ENCODE results near the gene CDC34. TPM values are rescaled to one million over a fixed set of nuclear protein-coding genes. Genes with fewer than 3 reads are reported as not detected.

The CDC34 gene
- total and polyA plus RNA-seq, 9 of the 15 experiments (the other 6 are each of a cell fraction or from before 2014, with no cell fraction given): 0.80 to 203 (median 65.5) TPM

GRCh38 chr19:512547-513365 lies 18.8 kb upstream of the CDC34 start:
- Histone ChIP-seq H3K9me3 (replicated peaks; ENCODE audit: control insufficient read depth, insufficient read depth, low read depth, low read length) (peaks cover 4% of the 10 kb centered on the region; the same call in 1 of the 2 replicates), H3K4me2 (ENCODE audit: insufficient read depth, low read length) (no peak overlapping the region), H3K4me1 (replicated peaks in 1 of 2; ENCODE audit: control insufficient read depth in 2 of 2, insufficient read depth in 2 of 2, low read length in 2 of 2) (peaks cover 21 to 79% of the 10 kb centered on the region in 2 experiments; a peak in 4 of 5 replicates), H3K9me1 (ENCODE audit: control insufficient read depth, insufficient read depth, low read length) (peaks cover 4% of the 10 kb centered on the region), H3K4me3 (no peak overlapping the region), H3K27ac (ENCODE audit: extremely low read depth, low read depth, low read length) (peak overlapping the region; percentile 64), H3K79me2 (ENCODE audit: control insufficient read depth, insufficient read depth, low read length) (peaks cover 16% of the 10 kb centered on the region; the same call in 2 of the 3 replicates), H2AFZ (ENCODE audit: low read depth, low read length) (peak overlapping the region; percentile 53; the same call in 1 of the 2 replicates), H3K36me3 (ENCODE audit: control insufficient read depth, insufficient read depth, low read length) (peaks cover 24% of the 10 kb centered on the region; the same call in 2 of the 3 replicates), H3K27me3 (ENCODE audit: control insufficient read depth in 2 of 2, insufficient read depth in 2 of 2, low read length in 2 of 2) (no peaks in the 10 kb centered on the region; a peak in 1 of 5 replicates), H4K20me1 (replicated peaks; ENCODE audit: control insufficient read depth, insufficient read depth, low read length) (no peaks in the 10 kb centered on the region), H3K9ac (ENCODE audit: insufficient read depth in 1 of 2, low read depth in 2 of 2, low read length in 2 of 2) (peak overlapping the region in 1 of 2 experiments; percentile 70; a peak in 2 of 4 replicates)
- in situ Hi-C loops (cut with MboI): no loop called here
- DNase-seq (ENCODE audit: extremely low read depth in 1 of 4, low spot score in 3 of 4) (peak in 3 of 4 experiments; percentile 42 to 75 (median 64)), ATAC-seq (peak; percentile 31), FAIRE-seq (no peak)
- no TSS peak for BruUV-seq (replicated peaks)
- ChIA-PET CTCF (ENCODE audit: low intra/inter-chr PET ratio) (no interaction called here), POLR2A (interaction anchor here (0.7 to 0.9 kb wide), 3 partner anchors 43 to 1095 kb away, joined by 4 read pairs; no protein-coding TSS in a partner anchor)
- WGBS (ENCODE audit: insufficient coverage, low coverage, missing lambda C conversion rate): 55% methylated on average over 35 of the region's 62 CpGs
- intact Hi-C loops (cut with micrococcal nuclease): no loop called here
- TF ChIP-seq L3MBTL2 (IDR thresholded peaks at IDR 0.05): peak; percentile 26; the same call in 1 of the 2 replicates
- TF ChIP-seq CREB1 (IDR thresholded peaks at IDR 0.05): no peak
- TF ChIP-seq CREB1 (CRISPR knock-in tag; IDR thresholded peaks at IDR 0.05): no peak
- TF ChIP-seq ATF1 (CRISPR knock-in tag; IDR thresholded peaks at IDR 0.05): no peak
- TF ChIP-seq ATF1 (tag; IDR thresholded peaks at IDR 0.05): 0 out of 2 replicates have a peak, but pooled peaks have one; percentile 15
- TF ChIP-seq, protein P1, sequence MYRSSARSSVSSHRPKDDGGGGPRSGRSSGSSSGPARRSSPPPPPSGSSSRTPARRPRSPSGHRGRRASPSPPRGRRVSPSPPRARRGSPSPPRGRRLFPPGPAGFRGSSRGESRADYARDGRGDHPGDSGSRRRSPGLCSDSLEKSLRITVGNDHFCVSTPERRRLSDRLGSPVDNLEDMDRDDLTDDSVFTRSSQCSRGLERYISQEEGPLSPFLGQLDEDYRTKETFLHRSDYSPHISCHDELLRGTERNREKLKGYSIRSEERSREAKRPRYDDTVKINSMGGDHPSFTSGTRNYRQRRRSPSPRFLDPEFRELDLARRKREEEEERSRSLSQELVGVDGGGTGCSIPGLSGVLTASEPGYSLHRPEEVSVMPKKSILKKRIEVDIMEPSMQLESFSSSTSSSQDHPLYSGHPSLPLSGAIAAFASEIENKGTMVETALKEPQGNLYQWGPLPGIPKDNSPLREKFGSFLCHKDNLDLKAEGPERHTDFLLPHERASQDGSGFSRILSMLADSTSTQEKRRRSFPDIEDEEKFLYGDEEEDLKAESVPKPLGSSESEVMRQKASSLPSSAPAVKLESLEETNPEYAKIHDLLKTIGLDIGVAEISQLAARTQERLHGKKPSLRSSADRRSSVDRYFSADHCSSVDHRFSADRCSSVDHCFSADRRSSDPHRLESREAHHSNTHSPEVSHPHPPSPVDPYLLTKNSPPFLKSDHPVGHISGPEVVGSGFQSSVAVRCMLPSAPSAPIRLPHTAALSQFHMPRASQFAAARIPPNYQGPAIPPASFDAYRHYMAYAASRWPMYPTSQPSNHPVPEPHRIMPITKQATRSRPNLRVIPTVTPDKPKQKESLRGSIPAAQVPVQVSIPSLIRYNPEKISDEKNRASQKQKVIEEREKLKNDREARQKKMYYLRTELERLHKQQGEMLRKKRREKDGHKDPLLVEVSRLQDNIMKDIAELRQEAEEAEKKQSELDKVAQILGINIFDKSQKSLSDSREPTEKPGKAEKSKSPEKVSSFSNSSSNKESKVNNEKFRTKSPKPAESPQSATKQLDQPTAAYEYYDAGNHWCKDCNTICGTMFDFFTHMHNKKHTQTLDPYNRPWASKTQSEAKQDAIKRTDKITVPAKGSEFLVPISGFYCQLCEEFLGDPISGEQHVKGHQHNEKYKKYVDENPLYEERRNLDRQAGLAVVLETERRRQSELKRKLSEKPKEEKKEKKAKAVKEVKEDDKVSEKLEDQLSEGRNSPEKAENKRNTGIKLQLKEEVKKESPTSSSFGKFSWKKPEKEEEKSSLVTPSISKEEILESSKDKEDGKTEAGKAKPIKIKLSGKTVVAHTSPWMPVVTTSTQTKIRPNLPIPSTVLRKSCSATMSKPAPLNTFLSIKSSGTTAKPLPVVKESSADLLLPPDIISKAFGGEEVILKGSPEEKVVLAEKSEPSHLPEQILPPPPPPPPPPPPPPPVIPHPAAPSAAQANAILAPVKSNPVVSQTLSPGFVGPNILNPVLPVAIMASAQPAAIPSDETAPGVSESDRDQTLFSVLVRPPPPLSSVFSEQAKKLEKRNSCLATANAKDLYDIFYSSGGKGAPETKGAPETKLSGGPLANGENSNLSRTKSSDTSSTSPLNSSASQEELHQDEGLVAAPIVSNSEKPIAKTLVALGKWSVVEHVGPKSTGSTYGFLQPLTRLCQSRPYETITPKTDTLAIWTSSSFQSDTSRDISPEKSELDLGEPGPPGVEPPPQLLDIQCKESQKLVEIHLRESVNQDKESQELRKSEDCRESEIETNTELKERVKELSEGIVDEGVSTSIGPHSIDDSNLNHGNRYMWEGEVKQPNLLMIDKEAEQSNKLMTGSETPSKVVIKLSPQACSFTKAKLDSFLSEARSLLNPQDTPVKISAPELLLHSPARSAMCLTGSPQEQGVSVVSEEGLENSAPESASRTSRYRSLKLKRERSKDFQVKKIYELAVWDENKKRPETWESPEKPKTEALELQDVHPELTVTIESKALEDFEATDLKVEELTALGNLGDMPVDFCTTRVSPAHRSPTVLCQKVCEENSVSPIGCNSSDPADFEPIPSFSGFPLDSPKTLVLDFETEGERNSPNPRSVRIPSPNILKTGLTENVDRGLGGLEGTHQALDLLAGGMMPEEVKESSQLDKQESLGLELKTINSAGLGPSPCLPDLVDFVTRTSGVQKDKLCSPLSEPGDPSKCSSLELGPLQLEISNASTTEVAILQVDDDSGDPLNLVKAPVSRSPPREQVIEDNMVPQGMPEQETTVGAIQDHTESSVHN (IDR thresholded peaks at IDR 0.05; ENCODE audit: borderline replicate concordance in 1 of 2, low read depth in 1 of 2): no peak
- no peak for TF ChIP-seq THRB (CRISPR knock-in tag; conservative IDR thresholded peaks at IDR 0.05)
- no peak for TF ChIP-seq KAT7 (CRISPR knock-in tag; IDR thresholded peaks at IDR 0.05; ENCODE audit: borderline replicate concordance)
- peak; percentile 57; the same call in 1 of the 2 replicates for TF ChIP-seq POLR2G (IDR thresholded peaks at IDR 0.05; ENCODE audit: low read depth, low read length)
- no peak for TF ChIP-seq ZNF174 (CRISPR knock-in tag; IDR thresholded peaks at IDR 0.05)
- no peak for TF ChIP-seq GTF2A2 (tag; IDR thresholded peaks at IDR 0.05)

Data from K562 (cell line).